K562 (cell line): Measurements from ENCODE around the gene CCDC116. TPM values are rescaled to one million over a fixed set of nuclear protein-coding genes. Genes with fewer than 3 reads are reported as not detected.
A peak's percentile ranks its signal among the peaks of the same experiment; 100 is the strongest.

Source experiments
- ATAC-seq: fragments of 200-7000 bp; cut with Tn5 transposase; 3 replicates; pipeline ENCODE4 v1.9.1; 2020; ENCODE audit warnings: moderate library complexity
- BruUV-seq: library from RNA; stranded (reverse); fragments of 400-500 nt; replicated peaks from 2 replicates; lab custom pipeline; 2021; lab: Mats Ljungman, UMichigan
- CTCF ChIA-PET: fragments of 300-600 bp; formaldehyde crosslinking; extraction: SDS; loops from one replicate; lab custom pipeline; 2021; ENCODE audit warnings: low intra/inter-chr PET ratio; lab: Yijun Ruan, JAX
- POLR2A ChIA-PET: fragments of 300-600, 350-650 bp; sonication (Branson Sonifier 250); formaldehyde crosslinking; extraction: SDS; loops from one replicate; lab custom pipeline; 2021; ENCODE audit warnings: antibody characterized with exemption, inconsistent platforms; lab: Yijun Ruan, JAX
- DNase-seq, 4 experiments: peaks; one replicate each; pipeline versions ENCODE4 v3.0.0 to v3.0.0-alpha.2; 2011 to 2018; ENCODE audit warnings: low spot score in 3 of 4, mixed read lengths in 3 of 4; ENCODE audit errors: extremely low read depth in 1 of 4
- FAIRE-seq: peaks from 2 replicates; lab custom pipeline; 2011; peaks lifted over from hg19 to GRCh38; lab: Jason Lieb, UNC
- H2AFZ ChIP-seq: 2 replicates; pipeline ENCODE4 v1.6.0; 2011; ENCODE audit warnings: low read depth, low read length, control low read depth, inconsistent platforms
- H3K27ac ChIP-seq: fragments of 200-600 bp; 3 replicates; pipeline ENCODE4 v1.8.0; 2011; ENCODE audit warnings: low read depth, mild to moderate bottlenecking, control low read depth, inconsistent platforms, low read length, moderate library complexity, mixed read lengths; ENCODE audit errors: extremely low read depth
- H3K27me3 ChIP-seq, 2 experiments: fragments of 300-600 bp in 1 of 2; 2 replicates in 1 of 2; 3 replicates in 1 of 2; pipeline versions ENCODE4 v1.6.0 to v1.8.0; 2011; ENCODE audit warnings: inconsistent platforms in 2 of 2, low read length in 2 of 2, mild to moderate bottlenecking in 1 of 2, mixed read lengths in 1 of 2, moderate library complexity in 1 of 2; ENCODE audit not compliant: control insufficient read depth in 2 of 2, insufficient read depth in 2 of 2
- H3K36me3 ChIP-seq: fragments of 300-600 bp; 3 replicates; pipeline ENCODE4 v1.8.0; 2011; ENCODE audit warnings: mild to moderate bottlenecking, low read length, inconsistent platforms; ENCODE audit not compliant: control insufficient read depth, insufficient read depth
- H3K4me1 ChIP-seq, 2 experiments: fragments of 200-600 bp in 1 of 2; replicated peaks in 1 of 2; 2 replicates in 1 of 2; 3 replicates in 1 of 2; pipeline versions ENCODE4 v1.5.1 to v1.8.0; 2011; ENCODE audit warnings: inconsistent platforms in 2 of 2, low read length in 2 of 2, mild to moderate bottlenecking in 1 of 2, mixed read lengths in 1 of 2, moderate library complexity in 1 of 2; ENCODE audit not compliant: control insufficient read depth in 2 of 2, insufficient read depth in 2 of 2
- H3K4me2 ChIP-seq: 2 replicates; pipeline ENCODE4 v1.6.1; 2011; ENCODE audit warnings: low read length, control low read depth, inconsistent platforms, mixed read lengths; ENCODE audit not compliant: insufficient read depth
- H3K4me3 ChIP-seq: fragments of 200-600 bp; sonication (generic), shearing (Covaris generic); 2 replicates; pipeline ENCODE4 v1.5.1; 2016; ENCODE audit warnings: control low read depth, inconsistent platforms
- H3K79me2 ChIP-seq: fragments of 200-600 bp; 3 replicates; pipeline ENCODE4 v1.8.0; 2011; ENCODE audit warnings: low read length, inconsistent platforms; ENCODE audit not compliant: control insufficient read depth, insufficient read depth
- H3K9ac ChIP-seq, 2 experiments: 2 replicates each; pipeline versions ENCODE4 v1.6.0 to v1.6.1; 2011; ENCODE audit warnings: low read depth in 2 of 2, low read length in 2 of 2, control low read depth in 1 of 2, inconsistent platforms in 1 of 2, mild to moderate bottlenecking in 1 of 2, mixed read lengths in 1 of 2; ENCODE audit not compliant: insufficient read depth in 1 of 2
- H3K9me1 ChIP-seq: one replicate; pipeline ENCODE4 v1.6.0; 2011; ENCODE audit warnings: inconsistent platforms, mild to moderate bottlenecking, low read length, moderate library complexity; ENCODE audit not compliant: control insufficient read depth, insufficient read depth
- H3K9me3 ChIP-seq: replicated peaks from 2 replicates; pipeline ENCODE4 v1.5.1; 2011; ENCODE audit warnings: low read depth, low read length, inconsistent platforms; ENCODE audit not compliant: control insufficient read depth, insufficient read depth
- H4K20me1 ChIP-seq: replicated peaks from 2 replicates; pipeline ENCODE4 v1.6.1; 2011; ENCODE audit warnings: low read length, inconsistent platforms, mixed read lengths; ENCODE audit not compliant: control insufficient read depth, insufficient read depth
- C11orf30 ChIP-seq: fragments of 450-650 bp; IDR thresholded peaks from 2 replicates; pipeline ENCODE4 v1.6.1; 2016; ENCODE audit warnings: low read depth, mild to moderate bottlenecking
- CEBPZ ChIP-seq: fragments of 150-350 bp; IDR thresholded peaks from 2 replicates; pipeline ENCODE4 v1.6.1; 2014; ENCODE audit warnings: low read depth, mild to moderate bottlenecking, low read length, borderline replicate concordance
- DDX20 ChIP-seq: fragments of 450-650 bp; IDR thresholded peaks from 2 replicates; pipeline ENCODE4 v1.6.1; 2016; ENCODE audit warnings: missing genetic modification characterization, low read depth, mild to moderate bottlenecking, missing compliant biosample characterization, moderate library complexity
- FOXK1 ChIP-seq: sonication (generic); formaldehyde crosslinking; IDR thresholded peaks from 2 replicates; pipeline ENCODE4 v1.8.0; 2022; ENCODE audit warnings: missing genetic modification reagents, mild to moderate bottlenecking, borderline replicate concordance
- IRF2 ChIP-seq: sonication (generic); formaldehyde crosslinking; IDR thresholded peaks from 2 replicates; pipeline ENCODE4 v1.8.1; 2022; ENCODE audit warnings: mild to moderate bottlenecking, missing genetic modification reagents
- LEF1 ChIP-seq: fragments of 450-650 bp; IDR thresholded peaks from 2 replicates; pipeline ENCODE4 v1.6.1; 2016; ENCODE audit warnings: mild to moderate bottlenecking
- MECOM ChIP-seq: fragments of 250-450 bp; sonication (Bioruptor Pico); IDR thresholded peaks from 2 replicates; pipeline ENCODE4 v1.8.0; 2022; ENCODE audit warnings: inconsistent platforms
- RHOXF2B ChIP-seq: fragments of 250-450 bp; sonication (Bioruptor Pico); conservative IDR thresholded peaks from 2 replicates; pipeline ENCODE4 v1.5.1; 2021
- RREB1 ChIP-seq: fragments of 250-450 bp; sonication (Bioruptor Pico); IDR thresholded peaks from 2 replicates; pipeline ENCODE4 v1.4.0; 2020
- SAFB2 ChIP-seq: fragments of 200-400 bp; formaldehyde crosslinking; IDR thresholded peaks from 2 replicates; pipeline ENCODE4 v1.6.1; 2018; ENCODE audit warnings: borderline replicate concordance, low read length, low read depth, moderate library complexity; ENCODE audit not compliant: severe bottlenecking
- SP2 ChIP-seq: IDR thresholded peaks from 2 replicates; pipeline ENCODE4 v1.6.1; 2011; ENCODE audit warnings: mild to moderate bottlenecking, low read depth, low read length, moderate library complexity; ENCODE audit not compliant: poor library complexity, severe bottlenecking; ENCODE audit errors: extremely low read depth
- ZFPM2 ChIP-seq: fragments of 250-450 bp; sonication (Bioruptor Pico); IDR thresholded peaks from 2 replicates; pipeline ENCODE4 v1.5.1; 2022; ENCODE audit warnings: mild to moderate bottlenecking
- ZNF780A ChIP-seq: fragments of 250-450 bp; sonication (Bioruptor Pico); IDR thresholded peaks from 2 replicates; pipeline ENCODE4 v1.5.0; 2021; ENCODE audit warnings: mild to moderate bottlenecking
- WGBS: fragments of 100-300 bp; shearing (Covaris generic); methylation state at CpG from one replicate; pipeline ENCODE4 v1.1.6; 2016; ENCODE audit warnings: low coverage, mixed read lengths; ENCODE audit not compliant: insufficient coverage; ENCODE audit errors: missing lambda C conversion rate; 5-methylcytosine and 5-hydroxymethylcytosine counted together
- in situ Hi-C: fragments of 300-500 bp; cut with MboI; formaldehyde crosslinking; loops from 4 replicates; pipeline ENCODE4 v1.15.0; 2018; ENCODE audit warnings: inconsistent platforms, mixed read lengths
- intact Hi-C: fragments of 100-400 bp; cut with micrococcal nuclease; formaldehyde crosslinking; loops from 2 replicates; pipeline ENCODE4 v1.14.2; 2022
- polyA plus RNA-seq, 8 experiments: library from polyadenylated mRNA; depleted of rRNA in 4 of 8; stranded (reverse) in 5 of 8; unstranded in 3 of 8; fragments of >200 nt; fragmentation: Nextera tagmentation in 2 of 8; fragmentation: Illumina TruSeq in 1 of 8; extraction: Ambion mirVana in 2 of 8; extraction: Trizol in 1 of 8; gene quantifications; 2 replicates each; pipeline versions ENCODE4 v1.2.1 to v1.2.3, GENCODE V29; 2011 to 2014; ENCODE audit warnings: inconsistent platforms in 1 of 8, missing spikeins in 1 of 8
- total RNA-seq, 7 experiments: library from RNA; depleted of rRNA in 6 of 7; stranded (reverse); fragments of >200 nt in 6 of 7; fragmentation: Illumina TruSeq in 2 of 7; extraction: Trizol in 2 of 7; gene quantifications; 2 replicates each; pipeline versions ENCODE4 v1.2.1 to v1.2.3, GENCODE V29; 2011 to 2021; ENCODE audit warnings: low replicate concordance in 1 of 7

Gene CCDC116
- total and polyA plus RNA-seq, 9 of the 15 experiments (the other 6 are each of a cell fraction or from before 2014, with no cell fraction given): 1.6 to 11.3 (median 4.7) TPM

GRCh38 chr22:21611210-21611977, 21.2 kb upstream of the CCDC116 start:
- 72% methylated on average over 4 of the region's 4 CpGs for WGBS
- Histone ChIP-seq H2AFZ (no peak overlapping the region), H3K9me1 (peaks cover 12% of the 10 kb centered on the region), H3K79me2 (peaks cover 88% of the 10 kb centered on the region), H3K9me3 (no peaks in the 10 kb centered on the region), H3K9ac (peak overlapping the region in 1 of 2 experiments; percentile 30; a peak in 1 of 4 replicates), H3K4me2 (no peak overlapping the region), H3K27ac (no peak overlapping the region), H3K27me3 (no peaks in the 10 kb centered on the region), H3K4me3 (no peak overlapping the region), H4K20me1 (peaks cover 40% of the 10 kb centered on the region), H3K36me3 (peaks cover 84% of the 10 kb centered on the region), H3K4me1 (peaks cover 14 to 19% of the 10 kb centered on the region in 2 experiments)
- ChIA-PET POLR2A (interaction anchor here (1.6 to 76.8 kb wide), 3 partner anchors 3 to 43 kb away, joined by 5 to 4622 read pairs (median 4622); partner anchors contain the start of genes CCDC116, SDF2L1 and YDJC), CTCF (no interaction called here)
- no TSS peak for BruUV-seq
- intact Hi-C loops: loop anchor here (2.0 kb wide), 1 partner anchor 15 kb away; no protein-coding TSS in a partner anchor
- in situ Hi-C loops: no loop called here
- DNase-seq (peak in 1 of 4 experiments; percentile 50), FAIRE-seq (no peak), ATAC-seq (peak; percentile 7; the same call in 2 of the 3 replicates)
- TF ChIP-seq CEBPZ (no peak), SP2 (no peak), RHOXF2B (no peak), MECOM (CRISPR knock-in tag) (no peak), IRF2 (peak; percentile 65), RREB1 (CRISPR knock-in tag) (no peak), C11orf30 (no peak), SAFB2 (no peak), DDX20 (no peak), LEF1 (no peak), FOXK1 (CRISPR knock-in tag) (peak; percentile 82), ZNF780A (CRISPR knock-in tag) (no peak), ZFPM2 (no peak)
